Stimulated activated CD4-positive, alpha-beta T cell treated with anti-CD3 and anti-CD28 coated beads, Interleukin-2, amount 100 ng/mL, for 24 hours (primary cell): ENCODE data around the gene PVALEF.
"Not testable (repeated sequence)": the region's sequence is repeated elsewhere in the genome, so short reads cannot be mapped to it uniquely, and the experiment has no call there.

Experiments used
- DNase-seq, 2 donors: peaks; one replicate each; pipeline ENCODE4 v3.0.0-alpha.2; 2020

PVALEF gene

DNA sequence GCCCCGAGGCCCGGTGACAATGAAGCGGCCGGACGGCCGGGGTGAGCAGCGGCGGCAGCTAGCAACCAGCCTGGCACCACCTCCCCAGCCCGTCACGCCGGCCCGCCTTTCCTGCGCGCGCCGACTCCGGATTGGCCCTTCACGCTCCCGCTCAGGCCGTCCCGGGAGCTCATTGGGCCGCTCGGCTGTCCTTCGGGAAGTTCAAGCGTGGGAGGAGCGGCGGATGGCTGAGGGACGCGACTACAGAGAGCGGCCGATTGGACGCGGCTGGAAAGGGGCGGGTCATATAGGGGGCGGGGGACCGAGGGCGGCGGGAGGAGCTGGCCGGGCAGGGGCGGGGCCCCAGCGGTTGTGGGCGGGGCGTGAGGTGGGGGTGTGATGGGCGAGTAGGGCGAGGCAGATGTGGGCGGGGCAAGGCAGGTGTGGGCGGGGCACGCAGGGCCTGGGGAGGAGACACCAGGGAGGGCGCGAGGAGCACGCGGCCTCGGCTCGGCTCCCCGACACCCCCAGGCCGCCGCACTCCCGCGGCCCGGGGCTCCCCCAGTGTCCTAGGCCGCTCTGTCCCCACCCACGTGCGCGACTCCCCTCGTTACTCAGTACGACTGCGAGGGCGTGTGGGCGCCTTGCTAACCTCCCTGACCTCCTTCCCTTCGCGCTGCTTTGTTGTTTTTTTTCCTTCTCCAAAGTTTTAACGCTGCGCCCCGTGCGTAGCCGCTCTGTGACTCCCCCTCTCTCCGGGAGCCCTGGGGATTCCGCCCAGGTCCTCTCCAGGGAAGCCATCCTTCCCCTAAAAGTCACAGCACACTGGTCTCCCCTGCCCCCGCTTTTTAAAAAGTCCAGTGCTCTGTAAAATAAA lies 57.8 kb downstream of the PVALEF start, which contains the start of gene CEP131:
Gene CEP131, minus strand, starts transcription at position 60 of the 856 bp plus-strand sequence. CDS start 2,909 bp downstream, outside the sequence.
- DNase-seq: peak; percentile 100

DNA sequence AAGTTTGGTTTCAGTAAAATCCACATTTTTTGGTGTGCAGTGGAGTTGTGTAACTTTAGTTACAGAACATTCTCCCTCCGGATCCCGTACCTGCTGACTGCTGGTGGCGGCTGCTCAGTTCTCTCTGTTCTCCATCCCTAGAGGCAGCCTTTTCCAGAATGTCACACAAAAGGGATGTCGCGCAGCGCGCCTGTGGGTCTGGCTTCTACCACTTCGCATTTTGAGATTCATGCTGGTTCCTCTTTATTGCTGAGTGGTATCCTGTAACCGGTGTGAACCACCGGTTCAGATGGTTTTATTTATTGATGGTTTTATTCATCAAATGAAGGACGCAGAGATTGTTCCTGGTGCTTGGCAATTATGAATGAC lies 58.4 kb downstream of the PVALEF start:
- DNase-seq: no peak

DNA sequence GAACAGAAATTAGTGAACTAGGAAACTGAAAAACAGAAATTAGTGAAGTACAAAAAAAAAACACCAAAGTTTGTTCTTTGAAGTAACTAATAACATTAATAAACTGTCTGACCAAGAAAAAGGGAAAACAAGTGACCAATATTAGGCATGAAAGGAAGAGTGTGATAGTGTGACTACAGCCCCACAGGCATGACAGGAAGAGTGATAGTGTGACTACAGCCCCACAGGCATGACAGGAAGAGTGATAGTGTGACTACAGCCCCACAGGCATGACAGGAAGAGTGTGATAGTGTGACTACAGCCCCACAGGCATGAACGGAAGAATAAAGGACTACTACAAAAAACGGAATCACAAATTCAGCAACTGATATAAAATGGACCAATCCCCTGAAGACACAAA lies 62.3 kb downstream of the PVALEF start:
- DNase-seq: not testable (repeated sequence)

DNA sequence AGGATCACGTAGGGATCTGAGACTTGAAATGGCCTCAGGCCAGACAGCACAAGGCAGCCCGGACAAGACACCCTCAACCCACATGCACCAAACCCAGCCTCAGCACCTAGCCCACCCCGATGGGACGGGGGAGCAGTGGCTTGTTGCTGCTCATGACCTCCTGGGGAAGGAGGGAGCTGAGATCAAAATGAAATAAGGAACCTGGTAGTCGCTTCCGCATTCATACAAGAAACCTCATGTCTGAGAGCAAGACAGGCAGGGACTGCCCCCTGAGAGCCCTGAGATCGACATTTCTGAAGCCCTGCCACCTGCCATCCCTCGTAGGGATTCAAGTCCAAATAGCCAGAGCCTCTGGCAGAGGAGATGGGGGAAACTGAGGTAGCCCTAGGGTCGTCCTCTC lies 63.1 kb downstream of the PVALEF start:
- DNase-seq: no peak

DNA sequence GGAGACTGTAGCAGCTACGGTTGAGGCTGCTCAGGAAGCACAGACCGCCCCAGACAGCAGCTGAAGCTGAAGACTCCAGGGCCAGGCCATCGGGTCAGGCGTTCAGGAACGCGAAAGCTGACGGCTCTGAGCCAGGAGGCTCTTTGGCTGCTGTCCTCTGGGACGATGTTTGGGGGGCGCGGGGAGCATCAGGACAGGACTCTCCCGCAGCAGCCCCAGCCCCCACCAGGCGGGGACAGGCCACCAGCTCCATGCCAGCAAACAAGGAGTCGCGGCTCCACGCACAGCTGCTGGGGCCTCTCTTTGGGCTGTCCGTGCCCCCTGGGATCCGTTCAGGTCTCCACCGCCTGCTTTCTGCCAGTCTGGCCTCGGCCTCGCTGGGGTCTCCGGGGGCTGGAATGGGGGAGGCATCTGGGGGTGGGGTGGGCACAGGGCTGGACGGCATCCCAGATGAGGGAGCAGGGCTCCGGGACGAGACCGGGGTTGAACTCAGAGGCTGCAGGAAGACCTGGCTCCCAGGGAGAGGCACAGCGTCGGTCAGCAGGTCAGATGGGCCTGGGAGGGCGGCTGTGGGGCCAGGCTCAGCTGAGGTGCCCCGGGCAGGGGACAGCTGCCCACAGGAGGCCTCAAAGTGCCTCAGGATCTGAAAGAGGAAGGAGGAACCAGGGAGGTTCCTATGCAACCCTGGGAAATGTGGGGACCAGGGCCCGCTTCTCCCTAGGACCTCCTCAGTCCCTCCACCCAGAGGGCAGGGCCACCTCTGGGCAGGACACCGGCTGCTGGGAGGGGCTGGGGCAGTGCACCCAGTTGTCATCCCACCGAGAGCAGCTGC lies 63.7 kb downstream of the PVALEF start:
- DNase-seq: no peak

DNA sequence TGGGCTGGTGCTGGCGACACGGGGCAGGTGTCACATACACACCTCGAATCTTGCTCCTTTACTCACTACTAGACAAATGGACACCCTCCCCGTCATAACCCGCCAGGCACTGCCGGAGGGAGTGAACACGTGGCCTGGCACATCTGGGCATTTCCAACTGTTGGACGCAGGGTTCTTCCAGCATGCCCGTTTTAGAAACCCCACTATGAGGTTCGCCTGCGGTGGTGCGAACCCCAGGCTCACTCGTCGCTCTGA lies 64.3 kb downstream of the PVALEF start:
- DNase-seq: no peak

DNA sequence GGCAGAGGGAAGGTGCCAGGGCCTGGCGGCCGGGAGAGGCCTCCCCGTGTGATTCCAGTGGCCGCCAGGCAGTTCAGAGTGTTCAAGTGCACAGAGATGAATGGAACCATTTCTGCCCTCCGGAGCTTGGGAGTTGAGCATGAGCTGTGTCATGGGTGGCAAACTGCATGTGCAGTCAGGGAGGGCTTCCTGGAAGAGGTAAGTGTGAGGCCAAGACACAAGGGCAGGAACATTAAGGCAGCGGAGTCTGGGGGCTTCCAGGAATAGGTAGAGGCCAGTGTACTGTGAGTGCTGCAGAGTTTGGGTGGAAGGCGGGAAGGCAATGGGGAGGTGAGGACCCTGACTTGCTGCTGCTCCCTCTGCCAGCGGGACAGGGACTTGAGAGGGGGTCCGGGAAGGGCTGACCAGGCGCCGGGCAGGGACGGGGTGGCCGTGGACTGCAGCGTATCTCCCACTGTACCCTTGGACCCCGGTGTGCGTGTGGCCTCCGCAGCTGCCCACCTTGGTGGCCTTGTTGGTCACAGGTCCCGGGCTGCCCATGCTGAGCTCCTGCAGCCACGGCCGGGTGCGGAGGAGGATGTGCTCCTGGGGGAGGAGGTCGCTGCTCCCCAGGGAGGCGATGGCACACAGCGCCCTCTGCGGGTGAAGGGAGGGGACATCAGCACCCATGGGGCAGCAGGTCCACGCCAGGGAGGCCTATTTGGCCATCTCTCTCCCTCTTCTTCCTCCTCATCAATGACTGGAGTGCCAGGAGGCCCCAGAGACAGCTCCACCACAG lies 64.9 kb downstream of the PVALEF start:
- no peak for DNase-seq

DNA sequence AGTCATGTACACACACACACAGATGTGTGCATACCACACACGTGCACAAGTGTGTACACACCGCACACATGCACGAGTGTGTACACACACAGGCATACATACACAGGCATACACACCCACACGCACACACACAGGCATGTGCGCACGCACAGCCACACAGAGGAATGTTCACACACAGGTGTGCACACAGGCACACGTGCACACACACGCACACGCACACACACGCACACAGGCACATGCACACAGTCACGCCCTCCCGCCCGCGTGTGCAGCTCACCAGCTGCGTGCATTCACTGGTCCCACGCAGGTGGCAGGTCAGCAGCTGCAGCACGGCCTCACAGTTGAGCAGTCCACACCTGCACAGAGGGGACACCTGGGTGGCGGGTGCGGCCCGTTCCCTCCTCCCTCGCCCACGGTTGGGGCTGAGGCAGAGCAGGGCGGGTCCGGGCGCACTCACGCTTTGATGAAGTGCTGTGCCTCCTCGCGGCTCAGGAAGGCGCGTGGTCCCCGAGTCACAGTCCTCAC lies 65.9 kb downstream of the PVALEF start:
- no peak for DNase-seq

DNA sequence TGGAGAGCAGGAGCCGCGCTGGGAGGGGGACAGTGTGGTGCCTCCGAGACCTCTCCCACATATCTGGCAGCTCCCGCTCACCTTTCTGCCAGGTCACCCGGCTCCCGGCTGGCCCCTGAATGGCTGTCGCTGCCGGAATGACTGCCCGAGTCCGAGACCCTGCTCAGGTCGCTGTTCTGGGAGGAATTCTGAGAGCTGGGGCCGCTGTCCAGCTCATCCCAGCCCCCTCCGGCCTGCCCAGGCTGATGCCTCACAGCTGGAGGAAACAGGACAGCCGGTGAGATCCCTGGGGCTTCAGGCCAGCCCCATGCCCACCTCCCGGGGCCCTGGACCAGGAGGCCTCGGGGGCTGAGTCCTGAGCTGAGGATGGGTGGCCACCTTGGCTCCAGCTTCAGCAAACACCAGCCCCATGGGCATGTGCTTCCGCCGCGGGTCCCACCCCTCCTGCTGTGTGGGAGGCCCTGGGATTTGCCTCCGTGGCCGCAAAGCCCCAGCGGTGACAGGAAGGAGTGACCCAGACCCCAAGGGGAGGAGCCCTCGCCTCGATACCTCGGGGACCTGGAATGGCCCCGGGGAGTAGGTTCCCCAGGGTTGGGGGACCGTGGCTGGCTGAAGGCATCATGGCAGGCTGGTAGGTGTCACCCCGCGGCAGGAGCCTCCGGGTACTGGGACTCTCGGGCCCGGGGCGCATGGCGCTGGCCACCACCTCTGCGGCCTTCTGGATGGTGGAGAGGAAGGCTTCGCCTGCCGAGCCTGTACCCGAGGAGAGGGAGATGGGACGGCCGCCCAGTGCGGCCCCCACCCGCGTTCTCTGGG lies 66.7 kb downstream of the PVALEF start:
- DNase-seq: no peak
